ENCODE data around the gene TAS1R3.

Gene TAS1R3

GRCh38 chr1:1295154-1295923, 35.7 kb upstream of the TAS1R3 start:
- no peak for DNase-seq

- no peak for DNase-seq
These were observed 34.7 kb upstream of the TAS1R3 start for GRCh38 chr1:1296070-1297061.

DNA sequence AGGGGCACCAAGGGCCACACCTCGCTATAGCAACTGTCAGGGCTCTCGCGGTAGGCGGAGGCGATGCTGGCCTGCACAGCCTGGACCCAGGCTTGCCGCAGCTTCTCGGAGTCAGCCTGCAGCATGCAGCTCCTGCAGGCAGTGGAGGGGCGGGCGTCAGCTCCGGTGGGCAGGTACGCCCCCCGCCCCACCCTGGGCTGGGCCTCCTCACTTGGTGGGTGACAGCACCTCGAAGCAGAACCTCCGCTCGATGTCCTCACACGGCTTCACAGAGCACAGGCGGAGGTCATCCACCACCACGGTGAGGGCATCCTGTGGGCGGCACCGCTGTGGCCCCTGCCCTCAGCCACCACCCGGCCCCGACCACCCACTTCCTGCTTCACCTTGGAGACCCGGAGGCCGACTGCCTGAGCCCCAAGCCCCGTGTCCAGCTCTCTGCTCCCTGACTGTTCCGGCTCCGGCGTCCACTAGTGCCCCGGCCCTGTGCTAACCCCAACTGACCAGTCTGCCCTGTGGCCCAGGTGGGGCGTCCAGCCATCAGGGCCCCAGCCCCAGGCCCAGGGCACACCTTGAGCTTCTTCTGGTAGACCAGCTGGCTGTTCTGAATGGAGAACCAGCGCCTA, 33.2 kb upstream of the TAS1R3 start:
- DNase-seq = no peak

DNA sequence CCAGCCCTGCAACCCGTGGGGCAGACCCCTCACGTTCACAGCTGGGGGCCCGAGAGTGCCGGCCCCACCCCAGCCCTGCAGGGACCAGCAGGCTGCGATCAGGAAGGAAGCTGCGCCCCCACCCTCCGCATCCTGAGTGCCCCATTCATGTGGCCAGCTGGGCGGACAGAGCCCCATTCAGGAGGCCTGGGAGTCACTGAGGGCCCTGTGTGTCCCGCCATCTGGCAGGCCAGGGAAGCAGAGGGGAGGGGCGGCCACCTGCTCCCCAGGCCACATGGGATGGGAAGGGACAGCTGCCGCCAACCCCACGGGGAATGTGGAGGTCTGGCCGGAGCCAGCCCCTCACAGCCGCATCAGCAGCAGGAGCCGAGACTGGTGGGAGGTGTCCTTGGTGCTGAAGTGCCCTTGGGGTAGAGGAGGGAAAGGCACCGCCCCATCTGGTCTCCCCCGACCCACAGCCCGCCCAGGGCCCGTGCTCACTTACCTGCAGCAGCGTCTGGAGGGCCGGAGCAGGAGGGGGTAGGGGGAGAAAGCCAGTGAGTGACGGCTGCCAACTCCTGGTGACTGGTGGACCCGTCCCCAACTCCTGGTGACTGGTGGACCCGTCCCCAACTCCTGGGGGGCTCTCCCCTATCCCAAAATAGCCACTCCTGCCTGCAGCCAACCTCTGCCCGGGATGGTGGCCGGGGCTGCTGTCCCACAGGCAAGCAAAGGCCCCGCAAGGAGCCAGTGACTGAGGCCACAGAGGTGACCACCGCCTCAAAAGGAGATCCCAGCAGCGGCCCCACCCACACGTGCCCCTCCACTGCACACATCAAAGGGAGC, 32.0 kb upstream of the TAS1R3 start:
- peak; percentile 69 for DNase-seq

- DNase-seq = no peak
These were observed 31.3 kb upstream of the TAS1R3 start for GRCh38 chr1:1299686-1300351.

DNA sequence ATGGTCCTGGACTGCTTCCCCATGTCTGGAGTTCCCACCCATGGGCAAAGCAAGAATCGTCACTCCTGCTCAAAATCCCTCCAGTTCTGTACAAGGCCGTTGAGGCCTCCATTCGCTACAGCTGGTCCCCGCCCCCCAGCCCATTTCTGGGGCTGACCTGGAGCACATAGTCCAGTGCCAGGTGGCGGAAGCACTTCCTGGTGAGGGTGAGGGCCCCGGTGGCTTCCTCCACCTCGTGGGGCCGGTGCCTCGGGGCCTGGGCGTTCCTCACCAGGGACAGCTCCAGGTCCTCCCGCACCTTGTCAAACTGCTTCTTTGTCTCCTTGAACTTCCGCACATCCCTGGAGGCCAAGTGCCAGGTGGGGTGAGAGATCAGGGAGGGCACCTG, 30.7 kb upstream of the TAS1R3 start:
- no peak for DNase-seq

DNA sequence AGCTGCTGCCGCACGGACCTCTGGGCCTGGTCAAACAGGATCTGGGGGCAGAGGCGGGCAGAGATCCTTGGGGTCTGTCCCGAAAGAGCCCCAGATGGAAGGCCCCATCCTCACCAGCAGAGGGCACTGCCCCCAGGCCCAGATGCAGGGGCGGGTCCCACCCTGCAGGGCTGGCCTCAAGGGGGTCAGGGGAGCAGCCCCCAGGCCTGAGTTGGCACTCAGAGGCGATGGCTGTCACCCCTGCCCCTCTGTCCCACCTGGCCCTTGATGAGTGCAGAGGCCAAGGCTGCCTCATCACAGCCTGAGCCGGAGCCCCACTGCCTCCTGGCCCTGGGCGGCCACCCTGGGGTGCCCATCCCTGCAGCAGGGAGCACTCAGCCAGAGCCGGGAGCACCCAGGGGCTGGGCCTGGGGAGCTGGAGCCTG, 29.1 kb upstream of the TAS1R3 start:
- no peak for DNase-seq

DNA sequence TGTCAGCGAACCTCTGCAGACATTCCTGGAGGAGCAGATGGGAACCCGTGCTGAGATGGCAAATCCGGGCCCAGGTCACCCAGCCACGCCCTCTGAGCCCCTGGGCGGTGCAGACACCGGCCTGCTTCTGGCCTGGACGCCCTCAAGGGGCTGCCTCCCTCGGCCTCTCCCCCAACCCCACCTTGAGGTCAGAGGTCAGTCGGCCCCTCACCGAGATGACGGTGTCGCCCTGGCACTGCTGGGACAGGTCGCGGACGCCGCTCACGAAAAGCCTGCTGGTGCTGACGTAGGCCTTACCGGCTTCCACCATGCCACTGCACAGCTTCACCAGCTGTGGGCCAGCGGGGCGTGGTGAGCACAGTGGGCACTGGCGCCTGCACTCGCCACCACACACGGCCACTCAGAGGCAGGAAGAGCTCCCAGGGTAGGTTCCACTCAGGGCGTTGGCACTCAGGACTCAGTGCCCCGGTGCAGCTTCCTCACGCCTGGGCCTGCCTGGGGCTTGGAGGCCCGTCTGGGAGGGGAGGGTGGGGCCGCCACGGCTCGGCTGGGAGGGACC, 28.1 kb upstream of the TAS1R3 start:
- no peak for DNase-seq

DNA sequence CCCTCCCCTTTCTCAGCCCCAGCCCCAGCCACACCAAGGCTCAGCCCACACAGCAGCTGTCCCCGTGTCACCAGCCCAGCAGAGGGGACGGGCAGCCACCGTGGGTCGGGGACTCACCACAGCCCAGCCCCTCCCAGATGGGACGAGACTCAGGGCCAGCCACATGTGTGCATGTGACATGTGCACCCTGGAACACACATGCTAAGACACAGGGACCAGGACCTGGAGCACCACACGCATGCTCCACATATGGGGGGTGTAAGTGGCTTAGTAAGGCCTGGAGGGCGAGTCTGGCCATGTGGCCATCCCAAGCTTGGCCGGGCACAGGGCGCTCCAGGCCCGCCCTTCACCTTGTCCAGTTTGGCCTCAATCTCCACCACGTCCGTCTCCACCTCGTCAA, 27.3 kb upstream of the TAS1R3 start:
- no peak for DNase-seq

DNA sequence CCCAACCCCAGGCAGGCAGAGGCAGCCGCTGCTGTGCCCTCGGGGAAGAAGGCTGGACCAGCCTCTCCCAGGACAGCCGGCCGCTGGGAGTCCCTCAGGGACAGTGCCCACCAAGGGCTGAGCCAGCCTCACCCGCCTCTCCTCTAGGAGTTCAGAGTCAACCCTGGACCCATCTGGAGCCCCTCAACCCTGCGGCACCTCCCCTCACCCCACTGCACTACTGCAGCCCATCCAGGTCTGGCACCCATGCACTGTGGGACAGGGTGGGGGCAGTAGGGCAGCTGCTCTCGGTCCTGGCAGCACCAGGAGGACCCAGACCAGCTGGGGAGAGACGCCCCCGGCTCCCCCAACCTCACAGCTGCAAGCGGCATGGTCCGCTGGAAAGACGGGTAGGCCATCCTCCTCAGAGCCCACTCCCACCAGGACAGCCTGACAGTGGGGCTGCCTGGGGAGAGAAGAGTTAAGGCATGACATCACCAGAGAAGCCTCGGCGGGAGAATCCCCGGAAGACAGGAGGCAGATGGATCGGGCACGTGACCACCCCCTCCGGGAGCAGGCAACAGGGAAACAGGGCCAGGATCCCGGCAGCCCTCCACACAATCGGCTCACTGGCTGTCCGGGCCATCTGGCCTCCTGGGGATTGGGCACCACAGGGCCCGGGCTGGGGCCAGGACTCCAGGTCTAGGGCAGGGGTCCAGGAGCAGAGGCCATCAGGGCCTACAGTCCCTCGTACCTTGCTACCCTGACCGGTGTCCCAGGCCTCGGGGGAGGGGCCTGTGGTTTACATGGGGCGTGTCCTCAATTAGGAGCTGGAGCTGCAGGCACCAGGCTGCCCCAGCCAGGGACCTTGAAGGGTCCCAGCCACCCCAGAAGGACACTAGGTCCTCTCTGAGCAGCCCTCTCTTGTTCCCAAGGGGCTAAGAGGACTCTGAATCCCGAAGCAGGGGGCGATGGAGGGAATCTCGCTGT, 26.5 kb upstream of the TAS1R3 start:
- DNase-seq = peak; percentile 84

DNA sequence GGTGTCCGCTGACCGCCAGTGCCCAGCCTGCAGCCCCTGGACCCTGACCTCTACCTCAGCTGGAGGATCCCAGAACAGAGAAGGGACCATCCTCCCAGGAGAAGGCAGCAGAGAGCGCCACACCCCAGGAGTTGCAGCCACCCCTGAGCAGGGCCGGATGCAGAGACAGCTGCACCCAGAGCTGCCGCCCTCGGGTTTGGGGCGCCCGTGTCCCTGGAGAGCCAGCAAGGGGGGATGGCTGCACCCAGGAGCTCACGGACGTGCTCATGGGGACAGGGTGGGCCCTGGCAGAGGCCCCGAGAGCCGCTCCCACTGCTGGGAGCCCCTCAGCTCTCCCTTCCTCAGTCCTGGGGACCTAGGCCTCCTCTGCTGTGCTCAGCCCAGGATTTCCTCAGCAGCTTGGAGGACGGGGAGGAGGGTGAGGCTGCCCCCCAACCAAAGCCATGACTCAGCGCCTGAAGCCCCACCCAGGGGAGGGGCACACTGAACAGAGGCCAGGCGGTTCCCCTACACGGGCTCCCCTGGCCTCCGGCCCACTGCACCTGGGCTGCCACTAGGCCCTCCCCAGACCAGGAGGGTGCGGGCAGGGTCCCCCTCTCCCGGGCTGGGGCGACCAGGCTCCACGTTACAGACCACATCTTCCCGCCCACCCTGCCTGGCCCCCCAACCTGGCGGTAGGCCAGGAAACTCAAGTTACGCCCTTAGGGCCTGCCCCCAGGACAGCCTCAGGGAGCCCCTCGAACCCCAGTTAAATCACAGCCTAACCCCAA, 25.6 kb upstream of the TAS1R3 start:
- peak; percentile 53 for DNase-seq

- DNase-seq = peak; percentile 34
These were observed 24.9 kb upstream of the TAS1R3 start for GRCh38 chr1:1306070-1306660.

GRCh38 chr1:1306661-1307260, 24.3 kb upstream of the TAS1R3 start:
- DNase-seq = no peak

DNA sequence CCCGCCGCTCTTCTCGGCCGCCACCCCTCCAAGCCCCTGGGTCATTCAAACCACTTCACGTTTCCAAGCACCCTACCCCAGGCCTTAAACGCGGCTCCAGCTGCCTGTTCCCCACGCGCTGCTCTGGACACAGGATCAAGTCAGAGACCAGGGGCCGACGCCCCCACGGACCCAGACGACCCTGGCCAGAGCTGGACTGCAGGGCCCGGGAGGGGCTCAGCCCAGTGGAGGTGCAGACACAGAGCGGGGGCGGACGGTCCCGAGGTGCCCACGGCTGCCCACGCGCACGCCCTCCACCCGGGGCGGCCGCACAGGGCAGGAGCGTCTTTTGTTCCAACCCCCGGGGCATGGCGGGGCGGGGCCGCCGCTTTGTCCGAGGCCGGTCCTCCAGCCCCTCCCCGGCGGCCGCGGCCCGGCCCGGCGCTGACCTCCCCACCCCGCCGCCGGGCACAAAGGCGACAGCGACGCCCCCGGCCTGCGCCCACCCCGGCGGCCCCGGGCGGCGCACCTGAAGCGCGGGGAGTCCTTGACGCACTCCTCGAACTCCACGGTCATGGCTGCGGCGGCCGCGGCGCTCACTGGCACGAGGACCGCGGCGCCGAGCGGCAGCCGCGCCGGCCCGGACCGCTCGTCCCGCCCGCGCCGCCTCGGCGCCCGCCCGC, 23.7 kb upstream of the TAS1R3 start:
- no peak for DNase-seq

DNA sequence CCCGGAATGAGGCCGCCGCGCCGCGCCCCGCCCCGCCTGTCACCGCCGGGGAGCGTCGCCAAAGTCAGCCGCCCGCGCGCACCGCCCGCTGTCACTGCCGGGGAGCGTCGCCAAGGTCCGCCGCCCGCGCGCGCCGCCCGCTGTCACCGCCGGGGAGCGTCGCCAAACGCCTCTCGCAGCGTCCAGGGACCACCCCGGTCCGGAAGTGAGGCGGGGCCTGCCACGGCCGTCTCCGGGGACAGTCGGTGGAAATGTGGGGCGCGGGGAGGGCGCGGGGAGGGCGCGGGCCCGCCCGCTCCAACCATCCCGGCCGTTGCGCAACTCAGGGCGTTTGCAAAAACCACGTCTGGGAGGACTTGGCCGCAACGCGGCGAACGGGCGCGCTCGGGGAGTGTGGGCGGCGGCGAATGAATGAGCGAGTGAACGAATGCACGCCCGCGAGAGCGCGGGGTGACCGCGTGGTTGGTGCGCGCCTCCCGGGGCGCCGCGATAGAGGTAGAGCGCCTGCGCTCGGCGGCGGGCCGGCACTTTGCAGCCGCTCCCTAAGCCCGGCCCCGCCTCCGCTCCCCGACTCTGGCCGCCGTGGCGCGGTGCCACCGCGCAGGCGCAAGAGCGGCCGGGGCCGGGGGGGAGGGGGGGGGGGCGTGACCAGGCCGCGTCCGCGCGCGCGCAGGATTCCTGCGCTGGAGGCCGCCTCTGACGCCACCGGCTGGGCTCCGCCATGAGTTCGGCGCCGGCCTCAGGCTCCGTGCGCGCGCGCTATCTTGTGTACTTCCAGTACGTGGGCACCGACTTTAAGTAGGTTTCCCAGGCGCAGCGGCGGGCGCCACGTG, 22.9 kb upstream of the TAS1R3 start, which contains the start of the genes ACAP3 and PUSL1:
TSS of gene ACAP3 (minus strand) at position 8 of the 833 bp plus-strand sequence. CDS start 115 bp downstream, outside the sequence.
TSS of gene PUSL1 (plus strand) at position 675 of the 833 bp plus-strand sequence. CDS start at position 722, 47 bp downstream.
- DNase-seq = peak; percentile 80

DNA sequence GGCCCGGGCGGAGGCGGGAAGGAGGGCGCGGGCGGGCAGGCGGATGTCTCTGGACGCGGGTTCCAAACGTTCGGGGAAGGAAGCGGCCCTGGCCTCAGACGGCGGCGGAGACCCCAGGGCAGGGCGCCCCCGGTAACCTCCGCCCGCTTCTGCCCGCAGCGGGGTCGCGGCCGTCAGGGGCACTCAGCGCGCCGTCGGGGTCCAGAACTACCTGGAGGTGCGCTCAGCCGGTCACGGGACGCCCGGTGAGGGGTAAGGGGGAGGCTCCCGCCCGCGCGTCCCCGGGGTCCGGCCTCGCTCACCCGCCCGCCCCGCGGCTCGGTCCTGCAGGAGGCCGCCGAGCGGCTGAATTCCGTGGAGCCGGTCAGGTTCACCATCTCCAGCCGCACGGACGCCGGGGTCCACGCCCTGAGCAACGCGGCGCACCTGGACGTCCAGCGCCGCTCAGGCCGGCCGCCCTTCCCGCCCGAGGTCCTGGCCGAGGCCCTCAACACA, 22.3 kb upstream of the TAS1R3 start:
- DNase-seq = no peak
